DOHH2 (cell line): ENCODE results near the gene SLC44A1.

Experiments
- H3F3A ChIP-seq: fragments of 200-600 bp; sonication (generic), shearing (Covaris generic); 2 replicates; pipeline ENCODE4 v1.6.0; 2016; ENCODE audit warnings: antibody characterized with exemption, mild to moderate bottlenecking; ENCODE audit not compliant: control insufficient read depth, insufficient read depth
- H3K27ac ChIP-seq: fragments of 200-600 bp; sonication (generic); 2 replicates; pipeline ENCODE4 v1.5.1; 2014; ENCODE audit warnings: low read depth, mild to moderate bottlenecking, low read length, moderate library complexity
- H3K27me3 ChIP-seq: fragments of 200-600 bp; sonication (generic); 2 replicates; pipeline ENCODE4 v1.6.1; 2014; ENCODE audit warnings: mild to moderate bottlenecking, low read length, mixed read lengths; ENCODE audit not compliant: control insufficient read depth
- H3K36me3 ChIP-seq: fragments of 200-600 bp; sonication (generic); 2 replicates; pipeline ENCODE4 v1.6.1; 2014; ENCODE audit warnings: mild to moderate bottlenecking, low read length, moderate library complexity, mixed read lengths; ENCODE audit not compliant: control insufficient read depth
- H3K4me1 ChIP-seq: fragments of 200-600 bp; sonication (generic); 2 replicates; pipeline ENCODE4 v1.6.1; 2014; ENCODE audit warnings: mild to moderate bottlenecking, low read length, mixed read lengths; ENCODE audit not compliant: control insufficient read depth
- H3K4me2 ChIP-seq: fragments of 200-600 bp; sonication (generic); 2 replicates; pipeline ENCODE4 v1.6.0; 2014; ENCODE audit warnings: mild to moderate bottlenecking, low read length, moderate library complexity
- H3K4me3 ChIP-seq: fragments of 200-600 bp; sonication (generic); 2 replicates; pipeline ENCODE4 v1.5.1; 2014; ENCODE audit warnings: mild to moderate bottlenecking, low read length, mixed read lengths
- H3K79me2 ChIP-seq: fragments of 200-600 bp; sonication (generic); 2 replicates; pipeline ENCODE4 v1.6.1; 2014; ENCODE audit warnings: mild to moderate bottlenecking, low read length, mixed read lengths; ENCODE audit not compliant: control insufficient read depth
- H3K9me2 ChIP-seq: fragments of 200-600 bp; sonication (generic); replicated peaks from 2 replicates; pipeline ENCODE4 v1.6.1; 2014; ENCODE audit warnings: mild to moderate bottlenecking, low read length, mixed read lengths; ENCODE audit not compliant: control insufficient read depth
- H3K9me3 ChIP-seq: fragments of 200-600 bp; sonication (generic); 2 replicates; pipeline ENCODE4 v1.6.1; 2014; ENCODE audit warnings: antibody characterized with exemption, low read length, mixed read lengths; ENCODE audit not compliant: control insufficient read depth, insufficient read depth
- H4K20me1 ChIP-seq: fragments of 200-600 bp; sonication (generic); 2 replicates; pipeline ENCODE4 v1.6.0; 2014; ENCODE audit warnings: low read depth, mild to moderate bottlenecking, antibody characterized with exemption, low read length, moderate library complexity; ENCODE audit not compliant: control insufficient read depth, insufficient read depth
- CTCF ChIP-seq: fragments of 200-600 bp; sonication (generic); IDR thresholded peaks from one replicate; pipeline ENCODE4 v1.5.1; 2014; ENCODE audit warnings: antibody characterized with exemption, mild to moderate bottlenecking, low read depth, low read length; ENCODE audit not compliant: poor library complexity, severe bottlenecking
- EZH2phosphoT487 ChIP-seq: fragments of 200-600 bp; sonication (generic); IDR thresholded peaks from 2 replicates; pipeline ENCODE4 v1.6.1; 2017; ENCODE audit warnings: borderline replicate concordance, mild to moderate bottlenecking, antibody characterized with exemption, low read length, moderate library complexity, mixed read lengths

The SLC44A1 gene

GRCh38 chr9:105445203-105445881 lies 200.9 kb downstream of the SLC44A1 start:
- no peak overlapping the region for H3K4me3 ChIP-seq
- peaks cover 21% of the 10 kb centered on the region for H3K79me2 ChIP-seq
- no peak overlapping the region for H3K4me2 ChIP-seq
- TF ChIP-seq EZH2phosphoT487 = no peak
- no peak for TF ChIP-seq CTCF
- H3K9me2 ChIP-seq = no peaks in the 10 kb centered on the region
- H4K20me1 ChIP-seq = no peaks in the 10 kb centered on the region
- no peaks in the 10 kb centered on the region for H3F3A ChIP-seq
- peaks cover 25% of the 10 kb centered on the region for H3K4me1 ChIP-seq
- no peak overlapping the region for H3K27ac ChIP-seq
- H3K36me3 ChIP-seq = no peaks in the 10 kb centered on the region
- no peaks in the 10 kb centered on the region for H3K9me3 ChIP-seq
- no peaks in the 10 kb centered on the region for H3K27me3 ChIP-seq

- no peaks in the 10 kb centered on the region for H3F3A ChIP-seq
- H3K4me3 ChIP-seq = peak overlapping the region; percentile 97
- H3K27me3 ChIP-seq = no peaks in the 10 kb centered on the region
- no peaks in the 10 kb centered on the region for H3K9me3 ChIP-seq
- no peak overlapping the region for H3K27ac ChIP-seq
- H3K79me2 ChIP-seq = peaks cover 34% of the 10 kb centered on the region
- no peaks in the 10 kb centered on the region for H4K20me1 ChIP-seq
- H3K9me2 ChIP-seq = no peaks in the 10 kb centered on the region
- H3K4me1 ChIP-seq = peaks cover 25% of the 10 kb centered on the region
- H3K4me2 ChIP-seq = peak overlapping the region; percentile 99
- TF ChIP-seq EZH2phosphoT487 (no peak), CTCF (no peak)
- no peaks in the 10 kb centered on the region for H3K36me3 ChIP-seq
Observed at GRCh38 chr9:105447386-105447813, 202.9 kb downstream of the SLC44A1 start.

GRCh38 chr9:105447814-105448812 lies 203.7 kb downstream of the SLC44A1 start, which contains the start of gene FSD1L:
Gene FSD1L, plus strand, starts transcription at chr9:105448034. Its CDS starts 187 bp downstream, at chr9:105448221.
- H3K9me2 ChIP-seq = no peaks in the 10 kb centered on the region
- H3K4me3 ChIP-seq = peak within 1 kb of the TSS; percentile 97
- H3K79me2 ChIP-seq = peaks cover 34% of the 10 kb centered on the region
- peaks cover 25% of the 10 kb centered on the region for H3K4me1 ChIP-seq
- H3K27ac ChIP-seq = no peak within 1 kb of the TSS
- H3K27me3 ChIP-seq = no peaks in the 10 kb centered on the region
- peak within 1 kb of the TSS; percentile 99 for H3K4me2 ChIP-seq
- no peaks in the 10 kb centered on the region for H3K36me3 ChIP-seq
- no peak for TF ChIP-seq EZH2phosphoT487
- peak; percentile 55 for TF ChIP-seq CTCF
- no peaks in the 10 kb centered on the region for H4K20me1 ChIP-seq
- H3K9me3 ChIP-seq = no peaks in the 10 kb centered on the region
- H3F3A ChIP-seq = no peaks in the 10 kb centered on the region
